Measurements from ENCODE around the gene PTPRC. TPM values are rescaled to one million over a fixed set of nuclear protein-coding genes. Genes with fewer than 3 reads are reported as not detected.
A peak's percentile ranks its signal among the peaks of the same experiment; 100 is the strongest.

PTPRC gene
- polyA plus RNA-seq, 3 donors from 2014 or later = 1,000 to 1,490 (median 1,080) TPM

DNA sequence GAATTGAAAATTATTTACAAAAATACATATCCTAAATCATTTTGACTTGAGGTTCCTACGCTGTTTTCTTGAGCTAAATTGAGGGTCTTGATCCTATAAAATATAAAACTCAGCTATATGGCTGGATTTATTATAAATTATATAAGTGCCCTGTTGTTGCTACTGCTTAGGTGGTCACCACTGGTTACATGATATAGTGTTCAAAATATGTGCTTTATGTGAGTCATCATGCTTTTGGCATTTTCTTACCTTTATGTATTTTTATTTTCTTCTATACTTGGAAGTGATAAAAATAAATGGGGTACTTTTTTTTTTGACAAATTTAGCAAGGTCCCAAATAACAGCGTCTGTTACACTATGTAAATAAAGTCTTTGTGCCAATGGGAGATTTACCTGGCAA lies 31.1 kb upstream of the PTPRC start:
- Mint-ChIP-seq H3K27ac (no peak overlapping the region), H3K36me3 (peaks cover 3 to 7% (median 5%) of the 10 kb centered on the region in 3 donors), H3K27me3 (ENCODE audit: low read depth in 3 of 3) (peaks cover 0 to 4% (median 0%) of the 10 kb centered on the region in 3 donors), H3K9me3 (peaks cover 0 to 1% (median 0%) of the 10 kb centered on the region in 6 donors), H3K4me3 (no peak overlapping the region), H3K4me1 (peaks cover 32 to 38% of the 10 kb centered on the region in 2 donors)
- no peak for DNase-seq

DNA sequence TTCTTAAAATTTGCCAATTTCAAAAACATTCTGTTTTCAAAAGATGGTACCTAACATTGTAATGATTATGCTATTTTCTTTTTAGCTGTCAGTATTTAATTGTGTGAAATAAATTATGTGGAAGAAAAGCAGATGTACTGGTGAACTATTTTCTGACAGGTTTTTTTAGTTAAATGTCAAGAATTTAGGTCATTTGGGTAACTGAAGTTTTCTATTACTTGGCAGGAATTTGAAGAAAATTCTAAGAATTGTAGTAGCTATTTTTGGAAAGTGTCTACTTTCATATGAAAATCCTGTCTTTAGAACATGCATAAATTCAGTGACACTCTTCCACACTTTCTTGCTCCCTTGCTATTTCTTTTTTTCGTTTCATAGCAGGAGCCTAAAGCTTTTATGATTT lies 28.5 kb upstream of the PTPRC start:
- H3K27me3 Mint-ChIP-seq (ENCODE audit: low read depth in 3 of 3) = peaks cover 2 to 3% (median 2%) of the 10 kb centered on the region in 3 donors
- peaks cover 5 to 9% (median 7%) of the 10 kb centered on the region in 3 donors for H3K36me3 Mint-ChIP-seq
- no peak for DNase-seq
- H3K4me3 Mint-ChIP-seq = no peak overlapping the region
- peaks cover 0 to 1% (median 0%) of the 10 kb centered on the region in 6 donors for H3K9me3 Mint-ChIP-seq
- peaks cover 53 to 60% of the 10 kb centered on the region in 2 donors for H3K4me1 Mint-ChIP-seq
- H3K27ac Mint-ChIP-seq = peak overlapping the region in 1 of 6 donors; percentile 96

DNA sequence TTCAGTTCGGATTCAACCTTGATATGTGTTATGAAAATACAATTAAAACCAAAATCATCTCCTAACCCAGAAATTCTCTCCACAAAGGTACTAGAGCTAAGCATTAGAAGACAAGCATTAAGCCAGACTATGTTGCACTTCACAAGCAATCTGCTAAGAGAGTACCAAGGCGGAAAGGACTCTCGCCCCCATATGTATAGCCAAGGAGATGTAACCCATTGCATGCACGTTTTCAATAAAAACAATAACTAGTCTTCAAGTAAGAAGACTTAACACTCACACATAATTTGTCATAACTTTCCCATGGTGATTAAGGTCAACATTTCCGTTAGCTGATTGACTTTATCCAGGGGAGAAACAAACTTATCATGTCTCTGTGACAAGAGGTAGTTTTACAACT lies 27.6 kb upstream of the PTPRC start:
- peak overlapping the region in 2 of 5 donors; percentile 5 to 38 for H3K4me3 Mint-ChIP-seq
- peaks cover 5 to 9% (median 7%) of the 10 kb centered on the region in 3 donors for H3K36me3 Mint-ChIP-seq
- peak overlapping the region in 5 of 6 donors; percentile 55 to 96 (median 69) for H3K27ac Mint-ChIP-seq
- no peak for DNase-seq
- peaks cover 2 to 3% (median 2%) of the 10 kb centered on the region in 3 donors for H3K27me3 Mint-ChIP-seq (ENCODE audit: low read depth in 3 of 3)
- H3K9me3 Mint-ChIP-seq = peaks cover 0 to 1% (median 0%) of the 10 kb centered on the region in 6 donors
- peaks cover 58 to 68% of the 10 kb centered on the region in 2 donors for H3K4me1 Mint-ChIP-seq

DNA sequence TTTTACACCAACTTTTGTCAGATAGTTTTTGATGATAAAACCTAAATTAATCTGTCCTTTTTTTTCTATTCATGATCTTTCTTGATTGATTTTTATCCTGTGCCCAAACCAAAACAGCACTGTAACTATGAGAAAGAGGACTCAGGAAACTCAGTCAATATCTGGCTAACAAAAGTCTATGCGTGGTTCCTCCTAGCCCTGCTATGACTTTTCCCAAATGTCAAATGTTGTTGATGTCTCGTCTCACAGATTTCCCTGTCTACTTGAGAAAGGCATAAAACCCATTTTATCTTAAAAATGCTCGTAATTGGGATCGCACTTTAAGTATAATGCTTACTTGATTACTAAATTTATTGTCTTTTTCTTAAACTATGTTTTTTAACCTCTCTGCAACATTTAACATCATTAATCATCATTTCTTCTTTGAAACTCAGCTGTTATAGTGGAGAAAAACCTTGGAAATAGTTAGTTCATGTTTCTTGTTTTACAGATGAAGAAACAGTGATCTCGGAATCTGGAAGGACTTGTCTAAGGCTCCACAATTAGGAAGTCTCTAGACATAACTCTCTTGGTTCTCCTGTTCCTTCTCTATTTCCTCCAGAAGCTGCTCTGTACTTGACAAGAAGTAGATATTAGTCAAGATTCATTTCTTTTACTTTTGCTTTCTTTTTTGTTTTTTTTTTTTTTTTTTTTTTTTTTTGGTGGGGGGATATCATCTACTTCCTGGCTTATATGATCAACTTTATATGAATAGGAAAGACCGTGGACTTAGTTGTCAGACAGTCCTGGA lies 26.2 kb upstream of the PTPRC start:
- H3K4me3 Mint-ChIP-seq = peak overlapping the region; percentile 80 to 93 (median 86)
- peaks cover 0 to 1% (median 0%) of the 10 kb centered on the region in 6 donors for H3K9me3 Mint-ChIP-seq
- H3K4me1 Mint-ChIP-seq = peaks cover 62 to 83% of the 10 kb centered on the region in 2 donors
- peak in 2 of 3 donors; percentile 40 to 51 for DNase-seq
- peak overlapping the region; percentile 92 to 98 (median 97) for H3K27ac Mint-ChIP-seq
- H3K27me3 Mint-ChIP-seq (ENCODE audit: low read depth in 3 of 3) = peaks cover 2 to 3% (median 2%) of the 10 kb centered on the region in 3 donors
- peaks cover 5 to 9% (median 7%) of the 10 kb centered on the region in 3 donors for H3K36me3 Mint-ChIP-seq

DNA sequence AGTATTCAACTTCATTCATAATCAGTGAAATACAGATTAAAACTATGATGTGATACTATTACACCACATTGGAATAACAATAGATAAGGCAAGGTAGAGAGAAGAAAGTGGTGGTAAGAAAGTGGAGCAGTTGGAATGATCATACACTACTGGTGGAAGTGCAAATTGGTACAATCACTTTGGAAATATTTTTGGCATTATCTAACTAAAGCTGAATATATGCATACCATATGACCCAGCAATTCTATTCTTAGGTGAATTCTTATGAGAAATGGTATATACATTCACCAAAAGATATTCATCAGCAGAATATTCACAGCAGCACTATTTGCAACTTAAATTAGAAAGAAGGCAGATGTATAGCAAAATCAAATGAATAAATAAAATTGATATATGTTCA lies 21.4 kb upstream of the PTPRC start:
- no peaks in the 10 kb centered on the region for H3K9me3 Mint-ChIP-seq
- H3K4me1 Mint-ChIP-seq = peaks cover 78 to 100% of the 10 kb centered on the region in 2 donors
- peaks cover 2 to 10% (median 5%) of the 10 kb centered on the region in 3 donors for H3K27me3 Mint-ChIP-seq (ENCODE audit: low read depth in 3 of 3)
- no peak for DNase-seq
- peak overlapping the region; percentile 32 to 96 (median 87) for H3K27ac Mint-ChIP-seq
- H3K36me3 Mint-ChIP-seq = peaks cover 0 to 6% (median 2%) of the 10 kb centered on the region in 3 donors
- peak overlapping the region in 1 of 5 donors; percentile 23 for H3K4me3 Mint-ChIP-seq

DNA sequence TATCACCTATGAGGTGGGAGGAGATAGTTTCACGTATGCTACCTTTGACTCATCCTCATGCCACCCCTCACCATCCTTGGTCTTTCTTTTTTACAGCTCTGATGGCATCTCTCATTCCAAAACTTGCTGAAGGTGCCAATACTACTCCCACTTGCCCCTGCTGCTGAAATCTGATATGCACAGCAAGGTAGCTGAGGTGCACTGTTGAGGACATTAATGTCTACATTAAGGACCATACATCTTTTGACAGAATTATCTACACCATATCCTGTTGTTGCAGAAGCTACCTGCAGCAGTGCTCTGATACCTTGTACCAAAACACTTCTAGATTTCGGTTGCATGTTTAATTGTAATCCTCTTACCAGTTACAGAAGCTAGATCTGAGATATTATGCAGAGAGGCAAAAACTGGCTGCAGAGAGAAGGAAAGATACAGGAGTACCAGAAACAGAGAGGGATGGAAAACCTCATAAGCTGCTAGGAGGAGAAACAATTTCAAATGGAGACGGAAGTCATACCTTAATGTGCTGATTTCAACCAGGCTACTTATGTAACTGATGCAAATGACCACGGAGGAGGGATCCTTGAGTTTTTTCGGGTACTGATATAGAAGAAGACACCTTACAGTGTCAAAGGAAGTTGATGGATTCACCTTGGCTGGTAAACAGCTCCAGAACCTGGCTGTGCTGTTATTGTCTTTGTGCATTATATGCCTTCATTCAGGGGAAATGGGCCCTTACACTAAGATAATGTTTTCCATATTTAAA lies 19.3 kb upstream of the PTPRC start:
- Mint-ChIP-seq H3K36me3 (no peaks in the 10 kb centered on the region), H3K27me3 (ENCODE audit: low read depth in 3 of 3) (peaks cover 0 to 7% (median 6%) of the 10 kb centered on the region in 3 donors), H3K27ac (peak overlapping the region; percentile 93 to 99 (median 97)), H3K4me3 (peak overlapping the region; percentile 2 to 88 (median 75)), H3K4me1 (peaks cover 79 to 100% of the 10 kb centered on the region in 2 donors), H3K9me3 (no peaks in the 10 kb centered on the region)
- DNase-seq = no peak

DNA sequence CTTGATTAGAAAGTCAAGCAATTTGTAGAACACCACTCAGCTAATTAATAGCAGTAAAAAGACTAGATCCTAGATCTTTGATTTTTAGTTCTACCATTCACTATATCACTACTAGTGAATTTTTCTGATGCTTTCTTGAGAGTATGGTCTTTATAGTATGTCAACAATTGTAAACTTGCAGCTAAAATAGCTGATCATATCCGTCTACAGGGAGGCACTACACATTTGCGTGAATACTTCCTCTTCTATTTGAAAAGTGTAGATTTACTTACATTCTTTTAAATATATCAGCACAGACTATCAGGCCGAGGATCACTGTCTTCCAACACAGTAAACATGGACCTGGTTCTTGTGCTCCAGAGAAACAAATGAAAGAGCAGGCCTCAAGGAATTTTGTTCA lies 18.6 kb upstream of the PTPRC start:
- DNase-seq = no peak
- peak overlapping the region; percentile 93 to 99 (median 97) for H3K27ac Mint-ChIP-seq
- H3K9me3 Mint-ChIP-seq = no peaks in the 10 kb centered on the region
- peaks cover 79 to 100% of the 10 kb centered on the region in 2 donors for H3K4me1 Mint-ChIP-seq
- peaks cover 0 to 7% (median 6%) of the 10 kb centered on the region in 3 donors for H3K27me3 Mint-ChIP-seq (ENCODE audit: low read depth in 3 of 3)
- H3K4me3 Mint-ChIP-seq = peak overlapping the region; percentile 69 to 89 (median 88)
- H3K36me3 Mint-ChIP-seq = no peaks in the 10 kb centered on the region

DNA sequence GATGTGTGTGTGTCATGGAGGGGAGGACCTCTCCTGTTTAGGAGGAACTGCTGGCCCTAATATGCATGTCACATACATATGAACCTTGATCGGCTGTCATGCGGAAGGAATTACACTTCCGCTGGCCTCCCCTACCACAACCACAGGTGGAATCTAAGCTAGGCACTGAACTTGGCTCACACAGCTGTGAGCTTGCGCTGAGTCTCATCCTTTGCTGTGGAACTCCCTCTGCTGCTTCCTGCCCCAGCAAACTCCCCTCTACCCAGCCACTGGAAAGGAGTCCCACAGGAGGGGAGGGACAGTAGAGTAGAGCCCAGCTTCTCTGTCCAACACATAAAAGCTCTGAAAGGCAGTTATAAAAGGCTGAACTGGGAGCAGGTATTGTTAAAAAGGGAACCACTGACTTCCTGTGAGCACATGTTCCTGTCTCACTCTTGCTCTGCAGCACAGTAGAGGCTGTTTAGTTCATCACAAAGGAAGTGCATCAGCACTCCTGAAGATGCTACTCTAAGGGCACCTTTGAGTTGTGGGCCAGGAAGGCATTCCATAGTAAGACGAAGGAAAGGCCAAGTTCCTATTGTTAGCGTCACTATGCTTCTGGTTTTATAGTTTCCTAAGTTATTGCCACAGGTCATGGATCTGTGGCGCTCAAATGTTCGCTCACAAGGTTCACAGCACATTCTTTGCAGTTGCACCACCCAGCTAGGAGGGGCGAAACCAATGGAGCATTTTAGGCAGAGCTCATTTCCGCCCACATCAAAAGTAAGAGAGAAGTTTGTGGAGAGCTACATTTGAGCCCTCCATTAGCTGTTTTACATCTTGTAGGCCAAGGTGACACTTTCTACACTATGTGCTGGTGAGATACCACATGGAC lies 17.7 kb upstream of the PTPRC start:
- Mint-ChIP-seq H3K36me3 (no peaks in the 10 kb centered on the region), H3K27ac (peak overlapping the region; percentile 93 to 99 (median 97)), H3K4me3 (peak overlapping the region; percentile 69 to 89 (median 88)), H3K9me3 (no peaks in the 10 kb centered on the region), H3K4me1 (peaks cover 80 to 100% of the 10 kb centered on the region in 2 donors), H3K27me3 (ENCODE audit: low read depth in 3 of 3) (peaks cover 0 to 7% (median 6%) of the 10 kb centered on the region in 3 donors)
- peak; percentile 83 to 86 (median 85) for DNase-seq

DNA sequence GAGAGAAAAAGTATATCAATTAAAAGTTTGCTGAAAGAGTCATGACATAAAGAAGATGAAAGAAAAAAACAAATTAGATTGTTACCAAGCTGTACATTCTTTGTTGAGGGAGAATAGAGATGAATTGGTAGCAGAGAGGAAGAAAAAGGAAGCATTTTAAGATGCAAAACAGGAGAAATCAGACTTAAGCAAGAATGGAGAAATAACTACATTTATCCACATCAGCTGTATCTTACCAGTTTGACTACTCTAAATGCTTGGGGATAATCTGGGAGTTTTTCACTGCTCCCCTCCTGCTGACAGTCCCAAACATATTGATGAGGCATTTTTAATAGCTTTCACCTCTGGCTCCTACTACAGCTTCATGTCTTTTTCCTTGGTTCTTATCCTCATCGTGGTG lies 16.8 kb upstream of the PTPRC start:
- H3K4me1 Mint-ChIP-seq = peaks cover 88 to 100% of the 10 kb centered on the region in 2 donors
- H3K9me3 Mint-ChIP-seq = no peaks in the 10 kb centered on the region
- H3K27ac Mint-ChIP-seq = peak overlapping the region; percentile 93 to 99 (median 97)
- H3K4me3 Mint-ChIP-seq = peak overlapping the region; percentile 69 to 89 (median 88)
- H3K27me3 Mint-ChIP-seq (ENCODE audit: low read depth in 3 of 3) = peaks cover 0 to 11% (median 7%) of the 10 kb centered on the region in 3 donors
- no peak for DNase-seq
- no peaks in the 10 kb centered on the region for H3K36me3 Mint-ChIP-seq

DNA sequence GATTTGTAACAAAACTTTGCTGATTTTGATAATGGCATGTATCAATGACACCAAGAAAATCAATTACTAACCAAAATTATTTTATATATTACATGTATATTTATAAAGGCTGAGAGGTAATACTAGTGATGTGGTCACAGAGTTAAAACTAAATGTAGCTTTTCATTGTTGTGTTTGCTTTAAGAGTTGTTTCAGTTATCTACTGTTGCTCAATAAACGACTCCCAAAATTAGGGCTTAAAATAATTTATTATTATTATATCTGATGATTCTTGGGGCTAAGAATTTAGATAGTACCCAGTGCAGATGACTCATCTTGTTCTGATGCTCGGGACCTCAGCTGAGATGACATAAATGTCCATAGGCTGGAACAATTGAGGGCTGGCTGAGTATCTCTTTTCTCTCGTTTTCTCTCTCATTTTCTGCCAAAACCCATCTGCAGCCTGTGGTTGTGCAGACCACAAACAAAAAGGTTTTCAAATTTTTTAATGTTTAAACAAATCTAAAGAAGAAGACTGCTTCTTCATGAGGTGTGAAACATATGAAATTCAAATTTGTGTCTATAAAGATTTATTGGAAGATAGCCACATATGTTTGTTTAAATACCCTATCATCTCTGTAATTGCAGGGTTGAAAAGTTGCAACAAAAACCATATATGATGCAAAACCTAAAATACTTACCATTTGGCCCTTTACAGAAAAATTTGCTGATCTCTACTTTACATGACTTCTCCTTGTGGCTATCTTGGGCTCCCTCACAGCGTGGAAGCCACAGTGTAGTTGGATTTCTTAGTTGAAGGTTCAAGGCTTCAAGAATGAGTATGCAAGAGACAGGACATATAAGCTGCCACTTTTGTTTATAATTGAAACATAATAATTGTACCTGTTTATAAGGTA lies 14.8 kb upstream of the PTPRC start:
- peaks cover 97 to 100% of the 10 kb centered on the region in 2 donors for H3K4me1 Mint-ChIP-seq
- H3K27ac Mint-ChIP-seq = peak overlapping the region; percentile 89 to 99 (median 94)
- peaks cover 0 to 11% (median 7%) of the 10 kb centered on the region in 3 donors for H3K27me3 Mint-ChIP-seq (ENCODE audit: low read depth in 3 of 3)
- no peaks in the 10 kb centered on the region for H3K9me3 Mint-ChIP-seq
- peak overlapping the region; percentile 54 to 81 (median 66) for H3K4me3 Mint-ChIP-seq
- no peaks in the 10 kb centered on the region for H3K36me3 Mint-ChIP-seq
- peak; percentile 39 to 55 (median 39) for DNase-seq

DNA sequence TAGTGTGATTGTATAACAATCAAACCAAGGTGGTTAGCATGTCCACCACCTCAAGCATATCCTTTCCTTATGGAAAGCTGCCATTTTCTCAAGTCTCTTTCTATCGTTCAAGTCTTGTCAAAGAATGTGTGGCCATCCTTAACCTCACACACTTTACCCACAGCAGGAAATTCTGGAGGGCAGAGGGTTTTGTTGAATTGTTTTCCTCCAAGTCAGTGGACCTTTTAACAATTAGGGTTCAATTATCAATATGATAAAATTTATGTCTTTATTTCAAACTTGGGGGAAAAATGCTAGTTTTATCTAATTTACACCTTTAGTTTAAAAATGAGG lies 14.2 kb upstream of the PTPRC start:
- Mint-ChIP-seq H3K9me3 (no peaks in the 10 kb centered on the region), H3K27ac (peak overlapping the region; percentile 89 to 96 (median 90)), H3K4me1 (peaks cover 97 to 100% of the 10 kb centered on the region in 2 donors), H3K4me3 (peak overlapping the region; percentile 54 to 81 (median 66)), H3K36me3 (peaks cover 0 to 1% (median 0%) of the 10 kb centered on the region in 3 donors), H3K27me3 (ENCODE audit: low read depth in 3 of 3) (peaks cover 0 to 8% (median 7%) of the 10 kb centered on the region in 3 donors)
- DNase-seq = peak in 1 of 3 donors; percentile 41

DNA sequence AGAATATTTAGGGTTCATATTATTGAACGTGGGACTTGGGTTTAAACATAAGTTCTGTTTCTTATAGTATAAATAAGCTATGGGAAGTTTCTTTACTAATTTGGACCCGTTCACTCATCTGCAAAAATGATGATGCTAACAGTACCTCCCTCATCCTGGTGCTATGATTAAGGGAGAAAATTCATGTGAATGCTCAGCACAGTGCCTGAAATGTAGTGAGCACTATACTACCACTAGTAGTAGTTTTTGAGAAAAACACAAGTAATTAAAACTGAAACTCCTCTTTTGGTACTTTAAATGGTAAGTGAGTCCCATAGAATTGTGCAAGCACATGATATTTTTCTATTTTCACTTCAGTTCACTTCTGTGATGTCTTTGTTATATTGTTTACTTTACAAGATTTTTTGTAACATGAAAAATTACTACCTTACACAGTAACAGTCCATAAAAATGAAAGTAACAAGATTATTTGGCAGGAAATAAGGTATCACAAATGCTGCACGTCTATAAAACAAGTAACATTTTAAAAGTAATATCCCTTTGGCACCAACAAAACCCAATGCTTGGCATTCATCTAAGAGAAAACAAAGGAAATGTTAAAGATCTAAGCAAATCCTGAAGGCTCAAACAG lies 11.3 kb upstream of the PTPRC start:
- Mint-ChIP-seq H3K27me3 (ENCODE audit: low read depth in 3 of 3) (peaks cover 0 to 8% (median 1%) of the 10 kb centered on the region in 3 donors), H3K36me3 (peaks cover 0 to 4% (median 0%) of the 10 kb centered on the region in 3 donors), H3K9me3 (no peaks in the 10 kb centered on the region), H3K27ac (peak overlapping the region; percentile 42 to 95 (median 84)), H3K4me1 (peaks cover 76 to 84% of the 10 kb centered on the region in 2 donors), H3K4me3 (peak overlapping the region; percentile 50 to 76 (median 66))
- peak in 2 of 3 donors; percentile 46 to 49 for DNase-seq

Measured in immature natural killer cell (primary cell).